HEK293 (cell line): Measurements from ENCODE around the gene DUSP19.

Experiments used
- CTCF ChIP-seq: fragments of 450-650 bp; formaldehyde crosslinking; IDR thresholded peaks from 2 replicates; pipeline ENCODE4 v1.5.1; 2016; ENCODE audit warnings: missing biosample characterization, missing genetic modification characterization
- PRDM4 ChIP-seq: fragments of 450-650 bp; formaldehyde crosslinking; IDR thresholded peaks from 2 replicates; pipeline ENCODE4 v1.5.1; 2017; ENCODE audit warnings: missing biosample characterization, missing genetic modification characterization
- REST ChIP-seq: fragments of 450-650 bp; formaldehyde crosslinking; IDR thresholded peaks from 2 replicates; pipeline ENCODE4 v1.5.1; 2016; ENCODE audit warnings: missing biosample characterization, missing genetic modification characterization
- ZNF140 ChIP-seq: fragments of 450-650 bp; formaldehyde crosslinking; IDR thresholded peaks from 2 replicates; pipeline ENCODE4 v1.5.1; 2016; ENCODE audit warnings: missing biosample characterization, missing genetic modification characterization
- ZNF239 ChIP-seq: fragments of 450-650 bp; formaldehyde crosslinking; IDR thresholded peaks from 2 replicates; pipeline ENCODE4 v1.5.1; 2016; ENCODE audit warnings: missing biosample characterization, missing genetic modification characterization
- ZNF423 ChIP-seq: fragments of 450-650 bp; formaldehyde crosslinking; IDR thresholded peaks from 2 replicates; pipeline ENCODE4 v1.5.1; 2016; ENCODE audit warnings: missing biosample characterization, missing genetic modification characterization
- ZNF785 ChIP-seq: fragments of 450-650 bp; formaldehyde crosslinking; IDR thresholded peaks from 2 replicates; pipeline ENCODE4 v1.5.1; 2016; ENCODE audit warnings: missing biosample characterization, missing genetic modification characterization

GRCh38 chr2:183033951-183034350 is 44.6 kb upstream of the DUSP19 start:
- TF ChIP-seq ZNF423 (no peak), ZNF140 (no peak), CTCF (tag by site-specific recombination) (no peak), PRDM4 (tag by site-specific recombination) (no peak), REST (tag by site-specific recombination) (no peak), ZNF785 (no peak), ZNF239 (tag by site-specific recombination) (no peak)
